Endothelial cell of umbilical vein (primary cell): ENCODE data around the gene DOCK4. TPM values are rescaled to one million over a fixed set of nuclear protein-coding genes. Genes with fewer than 3 reads are reported as not detected.

Experiments
- BruUV-seq: library from RNA; stranded (reverse); fragments of 400-500 nt; replicated peaks from 2 replicates; lab custom pipeline; 2021; lab: Mats Ljungman, UMichigan
- CTCF ChIA-PET: fragments of 300-600, 350-600 bp; sonication (Branson Sonifier 250); formaldehyde crosslinking; loops from one replicate; lab custom pipeline; 2021; ENCODE audit warnings: antibody characterized with exemption, inconsistent platforms; lab: Charles Lee
- POLR2A ChIA-PET: fragments of 300-600, 350-600 bp; sonication (Branson Sonifier 250); formaldehyde crosslinking; loops from one replicate; lab custom pipeline; 2021; ENCODE audit warnings: antibody characterized with exemption, inconsistent platforms; lab: Charles Lee
- DNase-seq: peaks from one replicate; pipeline ENCODE4 v3.0.0-alpha.2; 2011; ENCODE audit warnings: low read depth, low spot score
- FAIRE-seq: peaks from 2 replicates; lab custom pipeline; 2011; peaks lifted over from hg19 to GRCh38; lab: Jason Lieb, UNC
- H2AFZ ChIP-seq: 2 replicates; pipeline ENCODE4 v1.6.0; 2012; ENCODE audit warnings: low read depth, low read length, control low read depth, inconsistent platforms
- H3K27ac ChIP-seq: 2 replicates; pipeline ENCODE4 v1.5.1; 2011; ENCODE audit warnings: low read depth, mild to moderate bottlenecking, control low read depth, low read length, moderate library complexity; ENCODE audit not compliant: insufficient read depth
- H3K27me3 ChIP-seq, 2 experiments: 2 replicates each; pipeline versions ENCODE4 v1.6.0 to v1.6.1; 2011; ENCODE audit warnings: low read length in 2 of 2, mixed read lengths in 1 of 2; ENCODE audit not compliant: control insufficient read depth in 2 of 2, insufficient read depth in 2 of 2
- H3K36me3 ChIP-seq, 2 experiments: 2 replicates in 1 of 2; 3 replicates in 1 of 2; pipeline ENCODE4 v1.5.1; 2011; ENCODE audit warnings: low read length in 2 of 2, mild to moderate bottlenecking in 1 of 2, moderate library complexity in 1 of 2; ENCODE audit not compliant: control insufficient read depth in 2 of 2, insufficient read depth in 2 of 2; ENCODE audit errors: extremely low read depth in 1 of 2
- H3K4me1 ChIP-seq: 3 replicates; pipeline ENCODE4 v1.5.1; 2011; ENCODE audit warnings: mild to moderate bottlenecking, low read length; ENCODE audit not compliant: control insufficient read depth, insufficient read depth; ENCODE audit errors: extremely low read depth
- H3K4me2 ChIP-seq: 2 replicates; pipeline ENCODE4 v1.6.1; 2011; ENCODE audit warnings: low read length, control low read depth, mixed read lengths; ENCODE audit not compliant: insufficient read depth
- H3K4me3 ChIP-seq, 3 experiments: fragments of 200-600 bp in 1 of 3; sonication (generic), shearing (Covaris generic) in 1 of 3; replicated peaks in 1 of 3; 2 replicates each; pipeline ENCODE4 v1.5.1; 2011 to 2016; ENCODE audit warnings: control low read depth in 3 of 3, low read length in 3 of 3, mild to moderate bottlenecking in 2 of 3, inconsistent platforms in 1 of 3, low read depth in 1 of 3, moderate library complexity in 1 of 3; ENCODE audit not compliant: insufficient read depth in 1 of 3
- H3K79me2 ChIP-seq: 2 replicates; pipeline ENCODE4 v1.6.0; 2012; ENCODE audit warnings: low read length, inconsistent platforms; ENCODE audit not compliant: control insufficient read depth, insufficient read depth
- H3K9ac ChIP-seq: replicated peaks from 2 replicates; pipeline ENCODE3; 2011; ENCODE audit warnings: low read length, control low read depth; ENCODE audit not compliant: insufficient read depth; ENCODE audit errors: extremely low read depth
- H3K9me1 ChIP-seq: replicated peaks from 3 replicates; pipeline ENCODE4 v1.6.0; 2011; ENCODE audit warnings: mild to moderate bottlenecking, low read length; ENCODE audit not compliant: control insufficient read depth, insufficient read depth; ENCODE audit errors: extremely low read depth
- H3K9me3 ChIP-seq: replicated peaks from 2 replicates; pipeline ENCODE4 v1.5.1; 2012; ENCODE audit warnings: low read length, inconsistent platforms; ENCODE audit not compliant: control insufficient read depth, insufficient read depth
- H4K20me1 ChIP-seq: replicated peaks from 2 replicates; pipeline ENCODE3; 2011; ENCODE audit warnings: mild to moderate bottlenecking, low read length; ENCODE audit not compliant: control insufficient read depth, insufficient read depth; ENCODE audit errors: extremely low read depth
- EZH2 ChIP-seq: IDR thresholded peaks from 2 replicates; pipeline ENCODE4 v1.6.1; 2012; ENCODE audit warnings: borderline replicate concordance, low read depth, mild to moderate bottlenecking, moderate library complexity, low read length, inconsistent platforms; ENCODE audit not compliant: severe bottlenecking
- FOS ChIP-seq: IDR thresholded peaks from 2 replicates; pipeline ENCODE4 v1.6.1; 2011; ENCODE audit warnings: mild to moderate bottlenecking, low read length, moderate library complexity, borderline replicate concordance; ENCODE audit not compliant: insufficient read depth
- GATA2 ChIP-seq: IDR thresholded peaks from 2 replicates; pipeline ENCODE4 v1.7.0; 2011; ENCODE audit warnings: low read depth, mild to moderate bottlenecking, moderate library complexity, mixed read lengths, low read length; ENCODE audit not compliant: insufficient read length, insufficient read depth
- JUN ChIP-seq: IDR thresholded peaks from 2 replicates; pipeline ENCODE4 v1.6.1; 2011; ENCODE audit warnings: borderline replicate concordance, low read depth; ENCODE audit not compliant: insufficient read length, insufficient read depth
- MYC ChIP-seq: IDR thresholded peaks from one replicate; pipeline ENCODE4 v1.6.1; 2011; ENCODE audit warnings: mild to moderate bottlenecking, low read depth, low read length
- POLR2A ChIP-seq: IDR thresholded peaks from 2 replicates; pipeline ENCODE4 v1.6.1; 2012; ENCODE audit warnings: low read depth, mild to moderate bottlenecking, control low read depth, low read length
- POLR2AphosphoS5 ChIP-seq: IDR thresholded peaks from 2 replicates; pipeline ENCODE4 v1.6.1; 2012; ENCODE audit warnings: low read depth, mild to moderate bottlenecking, control low read depth, low read length, moderate library complexity; ENCODE audit not compliant: insufficient read depth
- dilution Hi-C: fragments of 300-500 bp; cut with MboI; formaldehyde crosslinking; loops from one replicate; pipeline ENCODE4 v1.15.0; 2019; ENCODE audit warnings: low sequenced_read_pairs; ENCODE audit not compliant: extremely low pct_ligation_motif_present
- intact Hi-C: fragments of 100-400 bp; cut with micrococcal nuclease; formaldehyde crosslinking; loops from one replicate; pipeline ENCODE4 v1.10.0; 2022
- polyA plus RNA-seq, 4 experiments: library from polyadenylated mRNA; depleted of rRNA in 3 of 4; stranded (reverse) in 3 of 4; unstranded in 1 of 4; fragments of >200 nt; gene quantifications; 2 replicates each; pipeline versions ENCODE4 v1.2.1 to v1.2.3, GENCODE V29; 2011 to 2012; ENCODE audit warnings: missing spikeins in 1 of 4
- total RNA-seq: library from RNA; stranded (reverse); gene quantifications from 2 replicates; pipeline ENCODE4 v1.2.3, GENCODE V29; 2021
- TF ChIP-seq, protein P1 (sequence below), 2 donors: IDR thresholded peaks; 1 replicate in 1 of 2; 2 replicates in 1 of 2; pipeline ENCODE4 v1.5.1; 2011; ENCODE audit warnings: low read length in 2 of 2, mild to moderate bottlenecking in 2 of 2, moderate library complexity in 2 of 2, control low read depth in 1 of 2, inconsistent platforms in 1 of 2, low read depth in 1 of 2; ENCODE audit not compliant: insufficient read depth in 1 of 2; ENCODE audit errors: extremely low read depth in 1 of 2
- TF ChIP-seq, protein P2 (sequence below): IDR thresholded peaks from 2 replicates; pipeline ENCODE4 v1.6.1; 2011; ENCODE audit not compliant: insufficient read depth, insufficient read length

The DOCK4 gene
- total and polyA plus RNA-seq, 2 donors (not counting 3 experiments of a cell fraction or from before 2014, with no cell fraction given), result 47.4 to 164 TPM

- Histone ChIP-seq H3K9me1 (no peaks in the 10 kb centered on the region), H3K9me3 (no peaks in the 10 kb centered on the region), H3K36me3 (no peaks in the 10 kb centered on the region), H3K79me2 (no peaks in the 10 kb centered on the region), H3K4me3 (no peak overlapping the region), H3K4me2 (no peak overlapping the region), H2AFZ (no peak overlapping the region), H3K9ac (no peak overlapping the region), H3K27ac (no peak overlapping the region), H3K27me3 (no peaks in the 10 kb centered on the region), H4K20me1 (no peaks in the 10 kb centered on the region), H3K4me1 (no peaks in the 10 kb centered on the region)
- dilution Hi-C loops, result no loop called here
- CTCF ChIA-PET, result no interaction called here
- DNase-seq (no peak), FAIRE-seq (no peak)
- intact Hi-C loops, result no loop called here
- POLR2A ChIA-PET, result no interaction called here
- no TSS peak for BruUV-seq
- TF ChIP-seq FOS, result no peak
- TF ChIP-seq JUN, result no peak
- no peak for TF ChIP-seq EZH2
- TF ChIP-seq, protein P1, sequence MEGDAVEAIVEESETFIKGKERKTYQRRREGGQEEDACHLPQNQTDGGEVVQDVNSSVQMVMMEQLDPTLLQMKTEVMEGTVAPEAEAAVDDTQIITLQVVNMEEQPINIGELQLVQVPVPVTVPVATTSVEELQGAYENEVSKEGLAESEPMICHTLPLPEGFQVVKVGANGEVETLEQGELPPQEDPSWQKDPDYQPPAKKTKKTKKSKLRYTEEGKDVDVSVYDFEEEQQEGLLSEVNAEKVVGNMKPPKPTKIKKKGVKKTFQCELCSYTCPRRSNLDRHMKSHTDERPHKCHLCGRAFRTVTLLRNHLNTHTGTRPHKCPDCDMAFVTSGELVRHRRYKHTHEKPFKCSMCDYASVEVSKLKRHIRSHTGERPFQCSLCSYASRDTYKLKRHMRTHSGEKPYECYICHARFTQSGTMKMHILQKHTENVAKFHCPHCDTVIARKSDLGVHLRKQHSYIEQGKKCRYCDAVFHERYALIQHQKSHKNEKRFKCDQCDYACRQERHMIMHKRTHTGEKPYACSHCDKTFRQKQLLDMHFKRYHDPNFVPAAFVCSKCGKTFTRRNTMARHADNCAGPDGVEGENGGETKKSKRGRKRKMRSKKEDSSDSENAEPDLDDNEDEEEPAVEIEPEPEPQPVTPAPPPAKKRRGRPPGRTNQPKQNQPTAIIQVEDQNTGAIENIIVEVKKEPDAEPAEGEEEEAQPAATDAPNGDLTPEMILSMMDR (IDR thresholded peaks at IDR 0.05; ENCODE audit: extremely low read depth in 1 of 2, insufficient read depth in 1 of 2, low read depth in 1 of 2, low read length in 2 of 2), result no peak
- no peak for TF ChIP-seq GATA2
Observed at GRCh38 chr7:112252691-112253090, 46.5 kb upstream of the DOCK4 start.

DNA sequence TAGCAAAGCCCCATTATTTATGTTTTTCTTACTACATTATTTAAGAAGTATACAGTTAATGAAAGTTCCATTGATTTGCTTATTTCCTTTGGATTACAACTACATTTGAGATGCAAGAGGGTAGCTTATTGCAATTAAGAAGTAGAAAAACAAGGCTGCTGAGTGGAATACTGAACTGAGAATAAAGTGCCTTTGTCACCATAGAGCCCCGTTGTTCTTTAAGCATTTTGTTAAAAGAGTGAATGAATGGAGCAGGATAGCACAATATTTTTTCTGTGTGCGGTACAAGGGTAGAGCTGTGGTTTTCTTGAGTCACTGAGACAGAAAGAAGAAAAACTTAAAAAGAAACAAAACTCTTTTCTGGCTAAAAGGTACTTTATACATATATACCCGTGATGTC is 45.9 kb upstream of the DOCK4 start:
- TF ChIP-seq FOS (no peak), MYC (no peak), POLR2AphosphoS5 (no peak), JUN (no peak), EZH2 (no peak), POLR2A (no peak), GATA2 (no peak)
- TF ChIP-seq, protein P1 (IDR thresholded peaks at IDR 0.05; ENCODE audit: extremely low read depth in 1 of 2, insufficient read depth in 1 of 2, low read depth in 1 of 2, low read length in 2 of 2), result no peak
- TF ChIP-seq, protein P2, sequence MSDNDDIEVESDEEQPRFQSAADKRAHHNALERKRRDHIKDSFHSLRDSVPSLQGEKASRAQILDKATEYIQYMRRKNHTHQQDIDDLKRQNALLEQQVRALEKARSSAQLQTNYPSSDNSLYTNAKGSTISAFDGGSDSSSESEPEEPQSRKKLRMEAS, result no peak
- no peaks in the 10 kb centered on the region for H3K9me3 ChIP-seq
- no peak overlapping the region for H3K27ac ChIP-seq
- H3K9ac ChIP-seq, result no peak overlapping the region
- ChIA-PET POLR2A (no interaction called here), CTCF (no interaction called here)
- no peak for DNase-seq
- H3K4me2 ChIP-seq, result no peak overlapping the region
- H4K20me1 ChIP-seq, result no peaks in the 10 kb centered on the region
- dilution Hi-C loops (no loop called here), intact Hi-C loops (no loop called here)
- no peaks in the 10 kb centered on the region for H3K79me2 ChIP-seq
- no peaks in the 10 kb centered on the region for H3K27me3 ChIP-seq
- no peak overlapping the region for H2AFZ ChIP-seq
- no peaks in the 10 kb centered on the region for H3K36me3 ChIP-seq
- no TSS peak for BruUV-seq
- H3K4me1 ChIP-seq, result no peaks in the 10 kb centered on the region
- FAIRE-seq, result no peak
- no peak overlapping the region for H3K4me3 ChIP-seq
- H3K9me1 ChIP-seq, result no peaks in the 10 kb centered on the region
